ENCODE results near the gene TCP11. TPM values are rescaled to one million over a fixed set of nuclear protein-coding genes. Genes with fewer than 3 reads are reported as not detected.

The TCP11 gene
- total RNA-seq, 1 experiment from 2014 or later: not detected

DNA sequence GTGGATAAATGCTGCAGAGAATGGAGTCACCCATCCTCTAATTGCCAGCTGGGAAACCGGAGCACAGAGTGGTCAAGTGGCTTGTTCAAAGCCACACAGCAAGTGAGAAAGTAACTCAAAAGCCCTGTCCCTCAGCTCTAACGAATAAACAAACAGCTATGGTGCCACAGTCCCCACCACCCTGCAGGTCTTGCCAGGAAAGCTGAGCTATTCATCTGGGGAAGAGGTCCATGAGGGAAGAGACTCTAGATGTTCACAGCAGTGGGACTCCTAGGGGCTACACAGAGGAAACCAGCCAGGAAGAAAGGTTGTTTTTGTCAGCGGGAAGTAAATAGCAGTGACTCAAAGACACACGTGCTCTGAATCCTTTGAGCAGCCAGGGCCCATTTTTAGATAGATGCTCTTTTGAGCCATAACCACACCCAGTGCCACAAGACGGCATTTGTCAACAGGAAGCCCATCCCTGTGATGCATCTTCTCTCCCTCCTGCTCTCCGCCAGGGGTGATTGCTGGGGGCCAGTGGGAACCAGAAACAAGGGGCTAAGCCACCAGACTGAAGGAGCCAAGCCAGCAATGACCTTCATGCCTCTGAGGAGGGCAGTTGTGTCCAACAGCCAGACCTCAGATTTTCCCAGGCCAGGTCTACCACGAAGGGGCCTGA lies 32.4 kb upstream of the TCP11 start:
- no peak for DNase-seq (ENCODE audit: extremely low read depth, low read depth)

DNA sequence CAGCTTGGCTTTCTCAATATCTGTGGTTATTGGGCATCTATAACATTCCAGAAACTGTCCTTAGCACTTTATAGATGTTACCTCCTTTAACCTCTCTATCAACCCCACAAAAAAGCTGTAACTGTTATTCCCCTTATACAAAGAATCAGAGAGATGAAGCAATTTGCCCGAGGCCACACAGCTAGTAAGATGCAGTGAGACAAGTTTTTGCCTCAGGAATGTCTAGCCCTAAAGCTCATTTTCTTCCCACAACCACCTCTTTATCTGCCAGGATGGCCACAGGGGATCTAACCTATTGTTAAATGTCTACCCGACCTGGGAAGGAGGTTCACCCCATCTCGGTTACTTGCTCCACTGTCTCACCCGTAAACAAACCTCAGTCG lies 31.9 kb upstream of the TCP11 start:
- no peak for DNase-seq (ENCODE audit: extremely low read depth, low read depth)

DNA sequence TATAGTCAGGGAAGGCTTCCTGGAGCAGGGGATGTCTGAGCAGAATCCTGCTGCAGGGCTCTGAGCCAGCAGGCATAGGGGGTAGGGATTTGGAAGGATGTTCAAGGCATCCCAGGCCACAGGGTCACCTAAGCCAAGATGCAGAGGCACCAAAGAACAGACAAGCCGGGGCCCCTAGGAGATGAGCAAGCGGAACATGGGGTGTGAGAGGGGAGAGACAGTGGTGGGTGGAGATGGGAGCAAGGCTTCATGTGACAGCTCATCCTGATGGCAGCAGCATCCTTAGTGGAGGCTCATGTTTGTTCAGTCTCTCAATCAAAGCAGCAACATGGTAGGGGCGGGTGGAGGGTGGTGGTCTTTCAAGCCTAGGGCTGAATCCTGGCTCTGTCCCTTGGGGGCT lies 29.8 kb upstream of the TCP11 start:
- DNase-seq (ENCODE audit: extremely low read depth, low read depth): no peak

DNA sequence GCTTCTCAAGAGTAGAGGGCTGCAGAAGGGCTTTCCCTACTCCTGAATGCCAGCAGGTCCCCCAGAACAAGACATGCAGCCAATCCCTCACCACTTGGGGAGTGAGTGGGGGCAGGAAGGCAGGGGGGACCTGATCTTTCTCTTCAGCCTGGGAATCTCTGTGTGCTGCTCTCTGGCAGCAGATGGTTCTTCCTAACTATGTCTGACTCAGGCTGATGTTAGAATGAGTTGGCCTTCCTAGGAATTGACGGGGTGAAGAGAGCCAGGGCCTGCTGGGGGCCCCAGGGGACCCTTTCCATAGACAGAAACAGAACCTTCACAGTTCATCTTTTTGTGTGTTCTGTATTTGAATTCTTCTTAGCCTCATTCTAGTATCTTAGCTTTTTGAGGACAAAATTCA lies 29.0 kb upstream of the TCP11 start:
- DNase-seq (ENCODE audit: extremely low read depth, low read depth): no peak

DNA sequence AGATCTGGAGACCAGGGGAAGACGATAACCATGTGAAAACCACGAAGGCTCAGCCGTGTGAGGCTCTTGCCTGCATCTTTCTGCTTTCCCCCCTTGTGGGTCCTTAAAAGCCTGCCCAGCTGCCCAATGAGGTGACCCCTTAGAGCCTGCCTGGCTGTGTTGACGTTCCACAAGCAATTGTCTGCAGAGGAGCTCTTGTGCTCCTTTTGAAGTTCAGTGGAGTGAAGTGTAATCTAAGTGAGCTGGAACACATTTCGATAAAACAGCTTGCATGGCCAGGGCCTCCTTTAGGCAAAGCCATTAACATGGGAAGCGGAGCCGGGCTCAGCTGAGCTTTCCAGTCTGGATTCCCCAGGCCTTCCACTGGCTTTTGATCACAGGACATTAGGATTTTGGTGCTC lies 27.3 kb upstream of the TCP11 start:
- no peak for DNase-seq (ENCODE audit: extremely low read depth, low read depth)

DNA sequence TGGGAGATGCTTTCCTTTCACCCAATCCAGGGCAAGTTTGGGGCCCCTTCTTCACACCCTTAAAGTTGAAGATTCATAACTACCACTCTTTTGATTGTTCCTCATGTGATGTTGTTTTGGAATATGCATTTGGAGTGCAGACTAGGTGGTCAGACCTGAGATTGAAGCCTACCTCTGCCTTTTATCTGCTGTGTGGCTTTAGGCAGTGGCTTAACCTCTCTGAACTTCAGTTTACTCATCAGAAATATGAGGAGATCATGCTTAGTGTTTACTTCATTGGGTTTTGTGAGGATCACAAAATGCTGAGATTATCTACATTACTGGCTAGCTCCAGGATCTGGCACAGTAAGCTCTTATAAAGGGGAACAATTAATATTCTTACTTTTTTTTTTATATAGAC lies 26.4 kb upstream of the TCP11 start:
- DNase-seq (ENCODE audit: extremely low read depth, low read depth): no peak

DNA sequence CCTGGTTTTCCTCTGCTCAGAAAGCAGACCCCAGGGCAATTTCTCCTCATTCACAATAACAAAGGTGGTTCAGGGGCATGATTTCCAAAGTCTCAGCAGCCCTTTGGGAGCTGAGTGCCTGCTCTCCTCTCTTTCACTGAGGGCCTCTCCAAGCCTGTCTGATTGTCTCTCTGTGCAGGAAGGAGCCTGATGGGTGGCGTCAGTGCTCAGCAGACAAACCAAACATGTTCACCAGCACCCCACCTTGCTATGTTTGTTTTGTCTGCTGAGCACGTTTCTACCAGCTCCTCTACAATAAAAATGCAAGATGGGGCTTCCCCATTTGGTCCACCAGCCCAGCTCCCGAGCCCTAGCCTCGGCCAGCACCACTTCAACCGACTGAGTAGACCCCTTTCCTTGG lies 25.4 kb upstream of the TCP11 start:
- DNase-seq (ENCODE audit: extremely low read depth, low read depth): no peak

DNA sequence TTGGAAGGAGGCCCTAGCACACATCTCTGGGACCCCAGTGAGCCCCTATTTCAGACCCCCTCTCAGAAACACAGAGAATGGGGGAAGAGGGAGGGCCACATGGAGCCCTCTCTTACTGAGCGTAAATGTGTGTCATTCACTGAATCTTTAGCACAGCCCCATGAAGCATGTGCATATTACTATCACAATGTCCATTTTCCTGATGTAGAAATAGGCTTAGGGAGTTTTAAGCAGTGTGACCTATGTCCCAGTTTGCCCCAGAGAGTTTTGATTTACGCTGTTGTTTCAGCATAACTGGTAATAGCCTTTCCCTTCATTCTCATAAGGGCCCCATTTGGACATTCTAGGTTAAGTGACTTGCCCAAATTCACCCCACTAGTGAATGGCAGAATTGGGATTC lies 25.0 kb upstream of the TCP11 start:
- no peak for DNase-seq (ENCODE audit: extremely low read depth, low read depth)

DNA sequence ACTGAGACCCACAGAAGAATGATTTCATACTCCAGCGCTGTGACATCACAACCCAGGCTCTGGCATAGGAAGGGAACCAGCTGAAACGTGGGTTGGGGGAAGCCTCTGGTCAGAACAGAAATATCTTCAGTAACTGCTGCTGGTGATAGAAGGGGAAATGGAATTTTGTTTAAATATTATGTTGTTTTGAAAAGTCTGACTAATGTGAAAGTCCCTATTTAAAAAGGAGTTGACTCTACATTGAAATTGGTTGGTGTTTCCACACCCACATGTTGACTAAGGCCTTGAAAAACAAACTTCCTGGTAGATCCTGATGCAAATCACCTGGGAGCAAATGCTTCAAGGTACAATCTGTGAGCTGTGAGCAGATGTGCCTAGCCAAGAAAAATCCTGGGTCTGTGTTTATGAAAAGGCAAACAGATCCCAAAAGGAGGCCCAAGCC lies 24.5 kb upstream of the TCP11 start:
- no peak for DNase-seq (ENCODE audit: extremely low read depth, low read depth)

DNA sequence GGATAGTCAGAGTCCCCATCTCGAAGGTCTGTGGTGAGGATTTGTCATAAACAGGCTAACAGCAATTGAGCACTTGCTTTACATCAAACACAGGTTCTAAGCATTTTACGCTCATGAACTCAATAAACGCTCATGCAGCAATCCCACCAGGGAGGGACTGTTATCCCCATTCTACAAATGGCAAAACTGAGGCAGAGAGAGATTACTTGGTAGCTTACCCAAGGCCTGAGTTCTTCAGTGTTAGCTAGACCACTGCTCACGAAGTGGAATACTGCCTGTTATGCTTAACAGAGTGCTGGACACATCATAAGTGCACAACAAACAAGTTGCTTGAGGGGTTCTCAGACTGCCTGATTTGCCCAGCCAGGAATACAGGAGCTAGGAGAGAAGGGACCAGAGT lies 23.7 kb upstream of the TCP11 start:
- no peak for DNase-seq (ENCODE audit: extremely low read depth, low read depth)

DNA sequence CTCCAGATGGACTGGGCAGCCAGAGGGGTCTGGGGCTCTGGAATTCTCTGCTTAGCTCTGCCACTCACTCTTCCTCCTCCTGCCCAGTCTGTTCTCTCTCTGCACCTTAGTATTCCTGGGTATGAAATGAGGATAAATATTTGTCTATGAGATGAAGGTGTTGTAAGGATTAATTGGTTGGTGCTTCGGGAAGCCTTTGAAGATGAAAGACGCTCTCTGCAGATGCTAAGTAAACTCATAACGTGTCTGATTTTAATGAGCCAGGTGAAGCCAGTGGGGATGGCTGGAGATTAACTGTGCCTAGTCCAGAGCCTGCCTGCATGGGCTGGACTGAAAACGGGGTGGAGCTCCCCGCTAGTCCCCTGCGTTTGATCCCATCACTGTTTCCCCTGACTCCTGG lies 23.1 kb upstream of the TCP11 start:
- no peak for DNase-seq (ENCODE audit: extremely low read depth, low read depth)

DNA sequence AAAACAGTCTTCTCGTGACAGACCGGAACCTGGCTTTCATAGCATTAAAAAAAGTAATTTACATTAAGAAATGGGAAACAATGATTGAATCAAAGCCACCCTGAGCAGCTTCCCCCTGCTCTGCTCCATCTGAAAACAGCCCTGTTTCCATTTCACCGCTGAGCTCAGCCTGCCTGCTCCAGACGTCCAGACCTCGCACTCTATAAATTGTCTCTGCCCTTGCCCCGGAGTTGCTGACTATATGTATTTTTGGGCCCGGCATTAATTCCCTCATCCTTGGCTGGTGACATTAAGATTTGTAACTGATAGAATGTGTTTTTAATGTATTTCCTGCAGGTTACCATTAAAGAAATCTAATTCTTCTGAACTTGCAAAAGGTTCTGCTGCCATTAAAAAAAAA lies 22.7 kb upstream of the TCP11 start:
- DNase-seq (ENCODE audit: extremely low read depth, low read depth): no peak

DNA sequence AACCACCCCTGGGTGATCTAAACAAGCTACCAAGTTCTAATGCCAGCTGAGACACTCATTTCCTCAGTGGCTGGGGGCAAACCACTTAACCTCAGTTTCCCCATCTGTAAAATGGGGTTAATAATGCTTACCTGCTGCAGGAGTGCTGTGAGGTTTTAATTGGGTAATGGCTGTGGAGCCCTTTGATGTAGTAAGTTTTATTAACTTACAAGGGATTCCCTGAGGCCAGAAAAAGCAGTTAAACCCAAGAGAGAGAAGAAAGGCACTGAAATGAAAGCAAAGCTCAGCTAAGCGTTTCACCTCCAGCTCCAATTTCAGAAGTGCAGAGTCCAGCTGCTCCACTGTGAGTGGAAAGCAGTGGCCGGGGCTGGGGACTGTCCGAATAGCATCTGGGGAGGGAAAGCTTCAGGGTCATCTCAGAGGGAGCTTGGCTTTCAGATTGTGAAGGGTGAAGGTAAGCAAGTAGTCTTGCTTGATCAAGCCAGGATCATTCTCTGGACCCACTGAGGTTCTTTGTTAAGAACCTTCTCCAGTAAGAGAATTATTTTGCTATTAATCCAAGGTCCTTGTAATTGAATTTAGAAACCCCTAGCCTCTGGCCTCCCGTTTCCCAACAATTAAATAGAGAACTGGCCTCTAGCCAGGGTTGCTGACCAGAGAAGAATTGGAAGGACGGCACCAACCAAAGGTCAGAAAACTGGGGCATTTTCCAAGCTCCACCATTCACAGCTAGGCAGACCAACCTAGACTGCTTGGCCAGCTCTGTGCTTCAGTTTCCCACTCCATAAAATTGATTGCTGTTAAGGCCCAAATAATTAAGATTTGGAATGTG lies 20.9 kb upstream of the TCP11 start:
- DNase-seq (ENCODE audit: extremely low read depth, low read depth): no peak

DNA sequence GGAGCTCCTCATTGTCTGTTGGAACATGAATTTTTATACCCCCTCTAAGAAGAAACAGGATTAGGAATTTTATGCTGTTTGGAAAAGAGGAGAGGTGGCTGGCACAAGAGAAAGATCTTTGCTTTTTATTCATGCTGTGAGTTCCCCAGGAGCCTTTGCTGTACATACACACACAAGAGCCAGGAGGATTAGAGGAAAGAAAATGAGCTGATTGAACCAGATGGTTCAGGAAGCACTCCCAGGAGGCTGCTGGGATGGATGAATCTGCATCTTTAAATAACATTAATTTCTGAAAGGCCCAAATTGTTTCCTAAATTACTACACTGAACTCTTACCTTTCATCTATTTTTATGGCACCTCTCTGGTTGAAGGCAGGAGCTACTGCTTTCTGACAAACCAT lies 20.1 kb upstream of the TCP11 start:
- no peak for DNase-seq (ENCODE audit: extremely low read depth, low read depth)

DNA sequence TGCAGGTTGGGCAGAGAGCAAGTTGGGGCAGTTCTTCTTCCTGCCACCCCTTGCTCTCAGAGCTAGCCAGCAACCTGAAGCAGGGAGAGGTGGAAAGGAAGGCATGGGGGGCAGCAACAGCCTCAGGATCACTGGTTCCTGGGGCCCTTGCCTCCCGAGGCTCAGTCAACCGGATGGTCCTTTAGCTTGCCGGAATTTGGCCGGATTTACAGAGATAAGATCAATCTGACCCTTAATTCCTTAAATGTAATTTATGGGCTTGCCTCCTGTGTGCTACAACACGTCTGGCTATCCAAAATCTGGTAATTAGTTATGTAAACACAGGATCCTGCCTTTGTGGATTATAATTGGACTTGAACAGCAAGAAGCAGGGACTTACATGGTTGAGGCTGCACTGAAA lies 19.5 kb upstream of the TCP11 start:
- no peak for DNase-seq (ENCODE audit: extremely low read depth, low read depth)

DNA sequence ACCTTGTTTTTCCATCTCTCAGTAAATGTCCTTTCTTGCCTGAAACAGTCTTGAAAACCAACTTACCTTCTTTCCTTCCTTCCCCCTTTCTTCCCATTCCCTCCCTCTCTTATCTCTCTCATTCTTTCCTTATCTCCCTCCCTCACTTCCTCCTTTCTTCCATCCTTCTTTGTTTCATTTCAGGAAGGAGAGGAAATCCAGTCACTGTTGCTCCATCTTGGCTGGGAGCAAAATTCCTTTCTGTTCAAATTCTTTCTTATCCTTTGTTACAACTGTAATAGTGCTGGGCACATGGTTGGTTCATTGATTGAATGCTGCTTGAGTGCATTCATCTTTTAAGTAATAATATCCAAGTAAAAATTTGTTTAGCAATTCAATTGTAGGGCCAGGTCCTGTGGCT lies 17.4 kb upstream of the TCP11 start:
- no peak for DNase-seq (ENCODE audit: extremely low read depth, low read depth)

DNA sequence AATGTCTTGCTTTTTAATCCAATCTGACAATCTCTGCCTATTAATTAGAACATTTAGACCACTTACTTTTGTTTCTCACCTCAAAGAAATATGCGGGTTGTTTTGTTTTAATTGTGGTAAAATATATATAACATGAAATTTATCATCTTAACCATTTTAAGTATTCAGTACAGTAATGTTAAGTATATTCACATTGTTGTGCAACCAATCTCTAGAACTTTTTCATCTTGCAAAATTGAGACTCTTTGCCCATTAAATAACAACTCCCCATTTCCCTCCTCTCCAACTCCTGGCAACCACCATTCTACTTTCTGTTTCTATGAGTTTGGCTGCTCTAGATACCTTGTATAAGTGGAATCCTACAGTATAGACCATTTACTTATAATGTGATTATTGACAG lies 13.8 kb upstream of the TCP11 start:
- DNase-seq (ENCODE audit: extremely low read depth, low read depth): no peak

DNA sequence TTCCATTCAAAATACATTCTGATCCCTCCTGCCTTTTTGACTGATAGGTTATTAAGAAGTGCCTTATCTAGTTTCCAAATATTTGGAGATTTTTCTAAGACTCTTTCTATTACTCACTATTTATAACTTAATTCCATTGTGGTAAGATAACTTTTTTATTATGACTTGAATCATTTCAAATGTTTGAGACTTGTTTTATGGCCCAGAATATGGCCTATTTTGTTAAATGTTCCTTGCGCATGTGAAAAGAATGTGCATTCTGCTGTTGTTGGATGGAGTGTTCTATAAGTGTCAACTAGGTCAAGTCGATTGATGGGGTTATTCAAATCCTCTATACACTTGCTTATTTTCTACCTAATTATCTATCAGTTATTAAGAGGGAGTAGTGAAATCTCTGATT lies 13.1 kb upstream of the TCP11 start:
- DNase-seq (ENCODE audit: extremely low read depth, low read depth): no peak

DNA sequence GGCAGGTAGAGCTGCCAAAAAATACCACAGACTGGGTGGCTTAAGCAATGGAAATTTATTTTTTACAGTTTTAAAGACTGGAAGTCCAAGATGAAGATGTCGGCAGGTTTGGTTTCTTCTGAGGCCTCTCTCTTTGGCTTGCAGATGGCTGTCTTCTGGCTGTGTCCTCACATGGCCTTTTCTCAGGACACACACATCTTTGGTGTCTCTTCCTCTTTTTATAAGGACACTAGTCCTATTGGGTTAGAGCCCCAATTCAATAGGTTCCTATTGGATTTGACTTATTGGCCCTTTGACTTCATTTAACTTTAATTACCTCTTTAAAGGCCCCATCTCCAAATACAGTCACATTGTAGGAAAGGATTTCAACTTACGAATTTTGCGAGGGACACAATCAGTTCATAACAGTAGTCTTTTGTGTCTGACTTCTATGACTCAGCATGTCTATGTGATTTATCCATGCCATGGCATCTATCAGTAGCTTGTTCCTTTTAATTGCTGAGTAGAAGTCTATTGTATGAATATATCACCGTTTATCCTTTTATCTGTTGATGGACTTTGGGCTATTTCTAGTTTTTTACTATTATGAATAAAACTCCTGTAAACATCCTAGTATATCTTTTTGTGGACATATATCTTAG lies 11.0 kb upstream of the TCP11 start:
- peak; percentile 7 for DNase-seq (ENCODE audit: extremely low read depth, low read depth)

DNA sequence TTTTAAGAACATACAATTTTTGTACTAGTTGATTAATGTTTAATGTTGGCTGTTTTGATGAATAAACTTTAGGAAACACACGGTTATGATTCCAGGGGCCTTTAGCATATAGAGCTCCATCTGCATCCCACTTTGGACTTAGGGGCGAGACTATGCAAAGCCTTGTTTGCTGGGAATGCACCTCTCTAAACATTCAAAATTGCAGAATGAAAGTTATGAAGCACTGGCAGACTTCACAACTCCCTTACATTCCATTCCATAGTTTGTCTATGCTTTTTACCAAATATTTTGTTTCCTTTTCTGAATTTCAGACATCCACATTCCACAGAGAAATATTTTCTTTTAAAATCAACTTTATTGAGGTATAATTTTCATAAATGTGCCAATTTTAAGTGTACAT lies 10.3 kb upstream of the TCP11 start:
- DNase-seq (ENCODE audit: extremely low read depth, low read depth): no peak

DNA sequence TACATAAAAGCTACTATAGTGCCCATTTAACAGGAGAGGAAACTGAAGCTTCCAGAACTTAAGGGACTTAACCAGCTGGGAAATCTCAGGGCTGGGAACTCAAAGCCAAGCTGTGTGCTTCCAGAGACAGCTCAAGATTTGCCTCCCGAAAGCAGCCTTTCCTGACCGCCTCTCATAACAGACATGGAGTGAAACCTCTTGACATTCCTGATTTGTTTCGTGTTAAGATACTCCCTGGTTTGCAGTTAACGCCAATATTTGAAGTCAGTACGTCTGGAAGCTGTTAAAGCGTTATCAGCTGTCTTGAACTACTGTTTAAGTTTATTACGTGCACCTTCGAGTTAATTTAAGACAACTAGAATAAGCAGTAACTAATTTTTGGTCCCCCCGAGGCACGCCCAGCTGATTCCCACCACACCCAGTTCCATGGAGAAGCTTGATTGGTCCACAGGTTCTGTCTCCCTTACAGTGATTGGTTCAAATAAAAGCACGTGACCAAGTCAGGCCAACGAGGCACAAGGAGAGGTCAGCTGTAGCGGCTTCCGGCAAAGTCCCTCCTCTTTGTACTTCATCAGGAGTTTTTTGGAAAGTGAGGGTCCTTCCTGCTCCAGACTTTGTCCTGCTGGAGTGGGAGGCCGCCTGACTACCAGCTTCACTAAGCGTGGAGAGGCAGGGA lies 8.9 kb upstream of the TCP11 start:
- no peak for DNase-seq (ENCODE audit: extremely low read depth, low read depth)

Data from NCI-H460 (cell line).